Muscle of arm (tissue), 14 donors: ENCODE data around the gene FES. TPM values are rescaled to one million over a fixed set of nuclear protein-coding genes. Genes with fewer than 3 reads are reported as not detected.
"Not testable (repeated sequence)": the region's sequence is repeated elsewhere in the genome, so short reads cannot be mapped to it uniquely, and the experiment has no call there.

Experiments used
- DNase-seq: peaks from one replicate; pipeline ENCODE4 v3.0.0-alpha.2; 2013
- long read RNA-seq, 11 donors: transcript quantifications; one replicate each; lab custom pipeline, GENCODE V29; 2026
- polyA plus RNA-seq, 12 donors: library from polyadenylated mRNA; unstranded; fragments of 120-200 nt; gene quantifications; one replicate each; pipeline ENCODE4 v1.2.1, GENCODE V29; 2013; ENCODE audit not compliant: insufficient read length in 12 of 12

Gene FES
- 10 to 100 TPM in 9 of 12 donors, 1 to 10 TPM in 2, not detected in 1; 7.8 to 24.1 (median 11.4) TPM for polyA plus RNA-seq
- long read RNA-seq, donor 1, partial matches to known transcripts: 0 of 2 reads
- long read RNA-seq, donor 1, other reads (novel, unspliced or antisense): 0 of 2 reads
- long read RNA-seq, donor 2: 0 reads
- long read RNA-seq, donor 3: 0 reads
- long read RNA-seq, donor 4: 0 reads
- long read RNA-seq, donor 5, partial matches to known transcripts: 0 of 4 reads
- long read RNA-seq, donor 5, other reads (novel, unspliced or antisense): 0 of 4 reads
- long read RNA-seq, donor 6, partial matches to known transcripts: 0 of 2 reads
- long read RNA-seq, donor 6, other reads (novel, unspliced or antisense): 0 of 2 reads
- long read RNA-seq, donor 7: 0 reads
- long read RNA-seq, donor 8, partial matches to known transcripts: 0 of 1 reads
- long read RNA-seq, donor 8, other reads (novel, unspliced or antisense): 0 of 1 reads
- long read RNA-seq, donor 9: 0 reads
- long read RNA-seq, donor 10, partial matches to known transcripts: 0 of 1 reads
- long read RNA-seq, donor 10, other reads (novel, unspliced or antisense): 0 of 1 reads
- long read RNA-seq, donor 11, partial matches to known transcripts: 0 of 2 reads
- long read RNA-seq, donor 11, other reads (novel, unspliced or antisense): 0 of 2 reads

- DNase-seq: peak; percentile 85
Observed at GRCh38 chr15:90883976-90884718, at the start of gene FES. TSS of gene FES (plus strand) at chr15:90884504. CDS start at chr15:90885046, 542 bp downstream.

GRCh38 chr15:90834626-90835025, 49.7 kb upstream of the FES start:
- DNase-seq: no peak

- no peak for DNase-seq
Observed at GRCh38 chr15:90836296-90836871, 47.9 kb upstream of the FES start.

- DNase-seq: no peak
Observed at GRCh38 chr15:90837094-90837493, 47.2 kb upstream of the FES start.

GRCh38 chr15:90838139-90838538, 46.2 kb upstream of the FES start:
- no peak for DNase-seq

GRCh38 chr15:90838544-90838943, 45.8 kb upstream of the FES start:
- DNase-seq: no peak

GRCh38 chr15:90839187-90840071, 44.9 kb upstream of the FES start:
- no peak for DNase-seq

GRCh38 chr15:90840157-90840855, 44.0 kb upstream of the FES start:
- DNase-seq: no peak

GRCh38 chr15:90840954-90841353, 43.4 kb upstream of the FES start:
- no peak for DNase-seq

GRCh38 chr15:90844696-90845095, 39.6 kb upstream of the FES start:
- no peak for DNase-seq

GRCh38 chr15:90845201-90845949, 38.9 kb upstream of the FES start:
- DNase-seq: no peak

- not testable (repeated sequence) for DNase-seq
Observed at GRCh38 chr15:90849424-90849823, 34.9 kb upstream of the FES start.

- DNase-seq: no peak
Observed at GRCh38 chr15:90851114-90851513, 33.2 kb upstream of the FES start.

- no peak for DNase-seq
Observed at GRCh38 chr15:90851940-90852339, 32.4 kb upstream of the FES start.

GRCh38 chr15:90855139-90855538, 29.2 kb upstream of the FES start:
- DNase-seq: no peak

- DNase-seq: no peak
Observed at GRCh38 chr15:90857337-90857736, 27.0 kb upstream of the FES start.

- DNase-seq: no peak
Observed at GRCh38 chr15:90857883-90858443, 26.3 kb upstream of the FES start.

GRCh38 chr15:90859234-90860131, 24.8 kb upstream of the FES start:
- no peak for DNase-seq
